ENCODE results near the gene RPRD1A.

- no peak for TF ChIP-seq HDAC2 (IDR thresholded peaks at IDR 0.05)
- no peak for TF ChIP-seq DNMT1 (IDR thresholded peaks at IDR 0.05)
- TF ChIP-seq POLR2A (conservative IDR thresholded peaks at IDR 0.05): no peak
- TF ChIP-seq TFAP4 (CRISPR knock-in tag; IDR thresholded peaks at IDR 0.05; ENCODE audit: borderline replicate concordance): no peak
- no peak for TF ChIP-seq CEBPB (tag; IDR thresholded peaks at IDR 0.05)
- no peak for TF ChIP-seq ZNF583 (CRISPR knock-in tag; IDR thresholded peaks at IDR 0.05)
- TF ChIP-seq E2F4 (CRISPR knock-in tag; IDR thresholded peaks at IDR 0.05; ENCODE audit: low read depth): no peak
Measured at GRCh38 chr18:36046898-36047297, 20.5 kb downstream of the RPRD1A start.
